ENCODE results near the gene POLR2F. TPM values are rescaled to one million over a fixed set of nuclear protein-coding genes. Genes with fewer than 3 reads are reported as not detected.

The POLR2F gene
- total RNA-seq, 1 experiment from 2014 or later: 107 TPM

GRCh38 chr22:37990301-37990700, 36.8 kb downstream of the POLR2F start:
- no peak for DNase-seq (ENCODE audit: low read depth, low spot score)

More at GRCh38 chr22:37990301-37990700, 36.8 kb downstream of the POLR2F start:
- Histone ChIP-seq H3K36me3 (ENCODE audit: control insufficient read depth in 1 of 2, insufficient read depth in 2 of 2, low read length in 2 of 2) (no peaks in the 10 kb centered on the region), H3K4me2 (ENCODE audit: low read length) (no peak overlapping the region), H3K79me2 (ENCODE audit: insufficient read depth, low read length) (no peaks in the 10 kb centered on the region), H2AFZ (ENCODE audit: low read depth, low read length, poor library complexity, severe bottlenecking) (no peak overlapping the region), H3K27ac (ENCODE audit: low read depth, low read length) (no peak overlapping the region), H3K4me1 (ENCODE audit: control insufficient read depth in 1 of 2, insufficient read depth in 2 of 2, low read length in 2 of 2) (no peaks in the 10 kb centered on the region), H3K4me3 (replicated peaks in 1 of 2; ENCODE audit: low read depth in 1 of 2, low read length in 2 of 2) (no peak overlapping the region), H4K20me1 (ENCODE audit: insufficient read depth) (no peaks in the 10 kb centered on the region), H3K9me3 (ENCODE audit: control insufficient read depth in 1 of 2, insufficient read depth in 1 of 2, low read depth in 1 of 2, low read length in 2 of 2) (no peaks in the 10 kb centered on the region), H3K27me3 (ENCODE audit: insufficient read depth, low read length) (no peaks in the 10 kb centered on the region), H3K9me2 (ENCODE audit: insufficient read depth) (no peaks in the 10 kb centered on the region), H3K9ac (ENCODE audit: low read length) (no peak overlapping the region)
- ChIA-PET RAD21 (ENCODE audit: low non-redundant PET in 1 of 2, low total read pairs in 2 of 2, uncharacterized antibody in 2 of 2, unreplicated experiment in 2 of 2) (no interaction called here), CTCF (no interaction called here), POLR2A (no interaction called here)
- intact Hi-C loops (cut with micrococcal nuclease): no loop called here
- ATAC-seq: no peak
- BruUV-seq (replicated peaks): no TSS peak
- TF ChIP-seq ZFX (IDR thresholded peaks at IDR 0.05) (no peak), EZH2phosphoT487 (IDR thresholded peaks at IDR 0.05; ENCODE audit: borderline replicate concordance) (no peak), RAD21 (IDR thresholded peaks at IDR 0.05; ENCODE audit: low read depth) (no peak), ELF1 (IDR thresholded peaks at IDR 0.05; ENCODE audit: borderline replicate concordance, low read depth) (no peak), JUND (IDR thresholded peaks at IDR 0.05) (no peak), SIN3A (IDR thresholded peaks at IDR 0.05; ENCODE audit: low read depth) (no peak), CEBPB (IDR thresholded peaks at IDR 0.05; ENCODE audit: low read depth) (no peak), TCF7L2 (IDR thresholded peaks at IDR 0.05; ENCODE audit: borderline replicate concordance, extremely low read depth, insufficient read depth, insufficient read length) (no peak), EGR1 (IDR thresholded peaks at IDR 0.05; ENCODE audit: low read depth) (no peak), SRF (IDR thresholded peaks at IDR 0.05; ENCODE audit: low read depth) (no peak), SP1 (IDR thresholded peaks at IDR 0.05; ENCODE audit: low read depth) (no peak), POLR2AphosphoS5 (IDR thresholded peaks at IDR 0.05; ENCODE audit: low read depth, low read length) (no peak), REST (IDR thresholded peaks at IDR 0.05; ENCODE audit: low read depth) (no peak), POLR2A (IDR thresholded peaks at IDR 0.05; ENCODE audit: borderline replicate concordance, extremely low read depth, insufficient read depth, insufficient read length) (no peak), ZNF274 (IDR thresholded peaks at IDR 0.05; ENCODE audit: low read depth, low read length) (no peak), YY1 (IDR thresholded peaks at IDR 0.05; ENCODE audit: extremely low read depth, insufficient replicate concordance, low read depth, low read length) (no peak), CTCF (IDR thresholded peaks at IDR 0.05 in 2 of 3, conservative IDR thresholded peaks at IDR 0.05 in 1 of 3; ENCODE audit: borderline replicate concordance in 1 of 3, insufficient read depth in 1 of 3, low read depth in 2 of 3, low read length in 2 of 3) (no peak), EZH2 (IDR thresholded peaks at IDR 0.05) (no peak)
